Gastrocnemius medialis (tissue), 4 donors: ENCODE measurements around the gene OVOL3. TPM values are rescaled to one million over a fixed set of nuclear protein-coding genes. Genes with fewer than 3 reads are reported as not detected.

Source experiments
- ATAC-seq, 2 donors: fragments of 150-250 bp; one replicate each; pipeline ENCODE4 v1.9.1; 2016
- DNase-seq, 2 donors: peaks; one replicate each; pipeline ENCODE4 v3.0.0-alpha.2; 2019
- H3K27ac ChIP-seq, 4 donors: fragments of 200-600 bp; sonication (generic); 1 replicate in 1 of 4; 2 replicates in 3 of 4; pipeline ENCODE4 v1.5.1; 2016 to 2018; ENCODE audit warnings: mild to moderate bottlenecking in 2 of 4, moderate library complexity in 1 of 4
- H3K27me3 ChIP-seq, 3 donors: fragments of 200-600 bp; sonication (generic) in 2 of 3; 1 replicate in 1 of 3; 2 replicates in 2 of 3; pipeline versions ENCODE4 v1.5.1 to v1.6.0; 2016 to 2019; ENCODE audit warnings: mild to moderate bottlenecking in 1 of 3, moderate library complexity in 1 of 3
- H3K36me3 ChIP-seq, 2 donors: fragments of 200-600 bp; sonication (generic) in 1 of 2; one replicate each; pipeline ENCODE4 v1.5.1; 2017 to 2018
- H3K4me1 ChIP-seq, 2 donors: fragments of 200-600 bp; sonication (generic) in 1 of 2; one replicate each; pipeline ENCODE4 v1.5.1; 2016 to 2017; ENCODE audit warnings: mild to moderate bottlenecking in 2 of 2
- H3K4me3 ChIP-seq, 4 donors: fragments of 200-600 bp; sonication (generic) in 3 of 4; 1 replicate in 1 of 4; 2 replicates in 3 of 4; pipeline ENCODE4 v1.5.1; 2016 to 2019; ENCODE audit warnings: mild to moderate bottlenecking in 2 of 4
- H3K9me3 ChIP-seq, 3 donors: fragments of 200-600 bp; sonication (generic) in 2 of 3; 1 replicate in 1 of 3; 2 replicates in 2 of 3; pipeline ENCODE4 v1.5.1; 2016 to 2019
- CTCF ChIP-seq, 5 experiments: fragments of 450-650 bp in 3 of 5; fragments of 200-600 bp in 2 of 5; sonication (generic) in 2 of 5; IDR thresholded peaks in 4 of 5; conservative IDR thresholded peaks in 1 of 5; 1 replicate in 4 of 5; 2 replicates in 1 of 5; pipeline ENCODE4 v1.5.1; 2016 to 2019; ENCODE audit warnings: antibody characterized with exemption in 5 of 5, mild to moderate bottlenecking in 3 of 5, moderate library complexity in 3 of 5
- POLR2A ChIP-seq, 2 donors: fragments of 450-650 bp; IDR thresholded peaks; one replicate each; pipeline ENCODE4 v1.6.1; 2017; ENCODE audit warnings: antibody characterized with exemption in 2 of 2, mild to moderate bottlenecking in 2 of 2, moderate library complexity in 2 of 2
- in situ Hi-C, 4 donors: fragments of 200-750 bp; cut with MboI; loops; one replicate each; pipeline versions ENCODE4 v1.15.0 to v1.8.0; 2017; ENCODE audit warnings: low sequenced_read_pairs in 4 of 4
- intact Hi-C: fragments of 100-400 bp; cut with DNase I; formaldehyde crosslinking; loops from one replicate; pipeline ENCODE4 v1.15.1; 2023; ENCODE audit warnings: low total_unique reads
- total RNA-seq, 4 donors: library from RNA; depleted of rRNA; stranded (reverse); fragments of >200 nt; gene quantifications; one replicate each; pipeline versions ENCODE4 v1.1.0 to v1.2.3, GENCODE V29; 2016

OVOL3 gene
- total RNA-seq, 4 donors from 2014 or later, result not detected

- DNase-seq (no peak), ATAC-seq (peak in 1 of 2 donors; percentile 26)
- intact Hi-C loops (no loop called here), in situ Hi-C loops (no loop called here)
- H3K27ac ChIP-seq, result no peak overlapping the region
- H3K27me3 ChIP-seq, result no peaks in the 10 kb centered on the region
- no peaks in the 10 kb centered on the region for H3K36me3 ChIP-seq
- no peak overlapping the region for H3K4me3 ChIP-seq
- no peak for TF ChIP-seq POLR2A (IDR thresholded peaks at IDR 0.05)
- TF ChIP-seq CTCF (IDR thresholded peaks at IDR 0.05 in 4 of 5, conservative IDR thresholded peaks at IDR 0.05 in 1 of 5), result no peak
- no peaks in the 10 kb centered on the region for H3K9me3 ChIP-seq
- H3K4me1 ChIP-seq, result peaks cover 0 to 6% of the 10 kb centered on the region in 2 donors
These were observed 29.0 kb upstream of the OVOL3 start for GRCh38 chr19:36081894-36082293.

GRCh38 chr19:36082916-36083315 lies 28.0 kb upstream of the OVOL3 start:
- no peak for TF ChIP-seq CTCF (IDR thresholded peaks at IDR 0.05 in 4 of 5, conservative IDR thresholded peaks at IDR 0.05 in 1 of 5)
- TF ChIP-seq POLR2A (IDR thresholded peaks at IDR 0.05), result no peak
- H3K9me3 ChIP-seq, result no peaks in the 10 kb centered on the region

GRCh38 chr19:36084231-36085009 lies 26.5 kb upstream of the OVOL3 start:
- H3K27me3 ChIP-seq, result no peaks in the 10 kb centered on the region
- H3K4me1 ChIP-seq, result peaks cover 0 to 6% of the 10 kb centered on the region in 2 donors
- no peak overlapping the region for H3K4me3 ChIP-seq
- TF ChIP-seq POLR2A (IDR thresholded peaks at IDR 0.05) (no peak), CTCF (IDR thresholded peaks at IDR 0.05 in 4 of 5, conservative IDR thresholded peaks at IDR 0.05 in 1 of 5) (no peak)
- in situ Hi-C loops (no loop called here), intact Hi-C loops (no loop called here)
- no peaks in the 10 kb centered on the region for H3K9me3 ChIP-seq
- H3K27ac ChIP-seq, result no peak overlapping the region
- no peak for ATAC-seq
- no peak for DNase-seq
- H3K36me3 ChIP-seq, result no peaks in the 10 kb centered on the region

More at GRCh38 chr19:36082916-36083315, 28.0 kb upstream of the OVOL3 start:
- intact Hi-C loops (no loop called here), in situ Hi-C loops (no loop called here)
- Histone ChIP-seq H3K27me3 (no peaks in the 10 kb centered on the region), H3K27ac (no peak overlapping the region), H3K4me3 (no peak overlapping the region), H3K4me1 (peaks cover 0 to 6% of the 10 kb centered on the region in 2 donors), H3K36me3 (no peaks in the 10 kb centered on the region)
- DNase-seq, result no peak
- ATAC-seq, result no peak

GRCh38 chr19:36086326-36086725 lies 24.6 kb upstream of the OVOL3 start:
- no peak for DNase-seq
- in situ Hi-C loops, result no loop called here
- no peaks in the 10 kb centered on the region for H3K27me3 ChIP-seq
- ATAC-seq, result no peak
- H3K27ac ChIP-seq, result no peak overlapping the region
- no peak overlapping the region for H3K4me3 ChIP-seq
- no peaks in the 10 kb centered on the region for H3K36me3 ChIP-seq
- peaks cover 0 to 6% of the 10 kb centered on the region in 2 donors for H3K4me1 ChIP-seq
- no peaks in the 10 kb centered on the region for H3K9me3 ChIP-seq
- intact Hi-C loops, result no loop called here
- TF ChIP-seq POLR2A (IDR thresholded peaks at IDR 0.05) (no peak), CTCF (IDR thresholded peaks at IDR 0.05 in 4 of 5, conservative IDR thresholded peaks at IDR 0.05 in 1 of 5) (no peak)
